IgD-negative memory B cell (primary cell): ENCODE measurements around the gene RNF126. TPM values are rescaled to one million over a fixed set of nuclear protein-coding genes. Genes with fewer than 3 reads are reported as not detected.
"Not testable (repeated sequence)": the region's sequence is repeated elsewhere in the genome, so short reads cannot be mapped to it uniquely, and the experiment has no call there.

ENCODE experiments used
- H3K27ac Mint-ChIP-seq, 3 donors: one replicate each; pipeline ENCODE4 v1.8.0; 2020 to 2022; ENCODE audit warnings: mild to moderate bottlenecking in 3 of 3, mixed read lengths in 3 of 3, moderate library complexity in 1 of 3
- H3K27me3 Mint-ChIP-seq: one replicate; pipeline ENCODE4 v1.8.0; 2021; ENCODE audit warnings: mixed read lengths
- H3K36me3 Mint-ChIP-seq: one replicate; pipeline ENCODE4 v1.8.0; 2020; ENCODE audit warnings: mild to moderate bottlenecking, mixed read lengths
- H3K4me1 Mint-ChIP-seq, 3 donors: one replicate each; pipeline ENCODE4 v1.8.0; 2020 to 2022; ENCODE audit warnings: mixed read lengths in 3 of 3, mild to moderate bottlenecking in 1 of 3
- H3K4me3 Mint-ChIP-seq, 4 donors: one replicate each; pipeline ENCODE4 v1.8.0; 2020 to 2022; ENCODE audit warnings: mild to moderate bottlenecking in 4 of 4, mixed read lengths in 4 of 4, moderate library complexity in 3 of 4
- H3K9me3 Mint-ChIP-seq, 3 donors: one replicate each; pipeline ENCODE4 v1.8.0; 2020 to 2021; ENCODE audit warnings: mixed read lengths in 3 of 3, mild to moderate bottlenecking in 1 of 3
- polyA plus RNA-seq: library from polyadenylated mRNA; unstranded; fragments of 300-500 nt; fragmentation: Illumina TruSeq; gene quantifications from one replicate; pipeline ENCODE4 v1.2.3, GENCODE V29; 2021

RNF126 gene
- polyA plus RNA-seq: 108 TPM

DNA sequence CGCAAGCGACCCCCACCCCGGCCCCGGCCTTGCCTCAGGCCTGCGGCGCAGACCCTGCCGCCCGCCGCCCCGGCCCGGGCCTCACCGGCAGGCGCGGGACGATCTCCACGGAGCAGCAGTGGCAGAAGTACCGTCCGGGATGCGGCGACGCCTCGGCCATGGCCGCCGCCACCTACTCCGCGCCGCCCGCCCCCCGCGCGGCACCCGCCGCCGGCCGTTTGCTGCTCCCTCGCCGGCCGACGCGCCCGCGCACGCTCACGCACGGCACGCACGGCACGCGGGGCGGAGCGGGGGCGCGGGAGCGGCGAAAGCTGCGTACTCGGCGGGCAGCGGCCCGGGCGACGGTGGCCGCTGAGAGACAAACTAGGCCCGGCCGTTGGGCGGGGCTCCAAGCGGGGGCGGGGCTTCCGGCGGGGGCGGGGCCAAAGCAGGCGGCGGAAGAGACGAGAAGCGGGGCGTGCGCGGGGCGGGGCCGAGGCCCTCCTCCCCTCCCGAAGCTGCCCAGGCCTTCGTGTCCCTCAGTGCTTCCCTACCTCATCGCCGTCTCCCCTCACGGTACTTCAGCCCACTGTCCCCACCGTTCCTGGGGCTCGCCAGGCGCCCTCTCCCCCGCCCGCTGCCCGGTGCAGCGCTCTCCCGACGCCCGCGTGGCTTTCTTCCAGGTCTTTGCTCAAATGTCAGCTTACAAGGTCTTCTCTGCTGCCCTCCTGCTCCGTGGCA lies at the start of gene RNF126:
TSS of gene RNF126 (minus strand) at position 253 of the 720 bp plus-strand sequence. CDS start at position 160, 93 bp downstream.
- Mint-ChIP-seq H3K27me3 (no peaks in the 10 kb centered on the region), H3K36me3 (peaks cover 6% of the 10 kb centered on the region), H3K4me3 (peak within 1 kb of the TSS; percentile 94 to 100 (median 96)), H3K27ac (peak within 1 kb of the TSS; percentile 96 to 100 (median 98)), H3K4me1 (peaks cover 12 to 23% (median 13%) of the 10 kb centered on the region in 3 donors), H3K9me3 (no peaks in the 10 kb centered on the region)

GRCh38 chr19:711254-711653 lies 48.2 kb upstream of the RNF126 start:
- H3K9me3 Mint-ChIP-seq: peaks cover 1 to 7% (median 7%) of the 10 kb centered on the region in 3 donors
- peak overlapping the region in 1 of 4 donors; percentile 20 for H3K4me3 Mint-ChIP-seq
- peaks cover 0 to 5% (median 0%) of the 10 kb centered on the region in 3 donors for H3K4me1 Mint-ChIP-seq
- peaks cover 24% of the 10 kb centered on the region for H3K27me3 Mint-ChIP-seq
- H3K36me3 Mint-ChIP-seq: no peaks in the 10 kb centered on the region
- no peak overlapping the region for H3K27ac Mint-ChIP-seq

- Mint-ChIP-seq H3K4me3 (no peak overlapping the region), H3K27me3 (peaks cover 24% of the 10 kb centered on the region), H3K4me1 (peaks cover 0 to 5% (median 0%) of the 10 kb centered on the region in 3 donors)
Measured at GRCh38 chr19:710767-711166, 47.8 kb upstream of the RNF126 start.

DNA sequence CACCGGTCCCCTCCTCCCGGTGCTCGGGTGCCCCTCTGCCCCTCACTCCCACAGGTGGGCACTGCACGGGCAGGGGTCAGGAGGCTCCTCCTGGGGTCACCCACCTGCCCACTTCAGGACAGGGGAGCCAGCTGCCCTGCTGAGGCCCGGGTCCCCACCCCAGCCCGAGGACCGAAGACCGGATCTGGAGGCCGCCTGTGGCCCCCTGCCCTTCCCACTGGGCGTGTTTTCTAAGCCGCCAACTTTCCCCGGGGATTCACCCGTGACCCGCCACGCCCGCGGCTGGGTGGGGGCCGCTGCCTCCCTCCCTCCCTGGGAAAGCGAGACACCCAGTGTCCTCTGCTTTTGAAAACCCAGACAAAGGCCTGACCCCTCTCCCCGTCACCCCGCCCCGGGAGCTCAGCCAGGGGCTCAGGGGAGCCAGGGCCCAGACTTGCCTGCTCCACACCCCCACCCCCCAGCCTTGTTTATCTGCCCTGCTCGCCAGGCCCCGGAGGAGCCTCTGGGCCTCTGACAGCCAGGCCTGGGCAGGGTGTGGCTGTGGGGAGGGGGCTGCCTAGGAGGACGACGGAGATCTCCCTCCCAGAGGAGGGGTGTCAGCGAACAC lies 47.1 kb upstream of the RNF126 start:
- no peak overlapping the region for H3K4me3 Mint-ChIP-seq

More at GRCh38 chr19:710767-711166, 47.8 kb upstream of the RNF126 start:
- peaks cover 1 to 5% (median 5%) of the 10 kb centered on the region in 3 donors for H3K9me3 Mint-ChIP-seq
- no peak overlapping the region for H3K27ac Mint-ChIP-seq
- H3K36me3 Mint-ChIP-seq: no peaks in the 10 kb centered on the region

DNA sequence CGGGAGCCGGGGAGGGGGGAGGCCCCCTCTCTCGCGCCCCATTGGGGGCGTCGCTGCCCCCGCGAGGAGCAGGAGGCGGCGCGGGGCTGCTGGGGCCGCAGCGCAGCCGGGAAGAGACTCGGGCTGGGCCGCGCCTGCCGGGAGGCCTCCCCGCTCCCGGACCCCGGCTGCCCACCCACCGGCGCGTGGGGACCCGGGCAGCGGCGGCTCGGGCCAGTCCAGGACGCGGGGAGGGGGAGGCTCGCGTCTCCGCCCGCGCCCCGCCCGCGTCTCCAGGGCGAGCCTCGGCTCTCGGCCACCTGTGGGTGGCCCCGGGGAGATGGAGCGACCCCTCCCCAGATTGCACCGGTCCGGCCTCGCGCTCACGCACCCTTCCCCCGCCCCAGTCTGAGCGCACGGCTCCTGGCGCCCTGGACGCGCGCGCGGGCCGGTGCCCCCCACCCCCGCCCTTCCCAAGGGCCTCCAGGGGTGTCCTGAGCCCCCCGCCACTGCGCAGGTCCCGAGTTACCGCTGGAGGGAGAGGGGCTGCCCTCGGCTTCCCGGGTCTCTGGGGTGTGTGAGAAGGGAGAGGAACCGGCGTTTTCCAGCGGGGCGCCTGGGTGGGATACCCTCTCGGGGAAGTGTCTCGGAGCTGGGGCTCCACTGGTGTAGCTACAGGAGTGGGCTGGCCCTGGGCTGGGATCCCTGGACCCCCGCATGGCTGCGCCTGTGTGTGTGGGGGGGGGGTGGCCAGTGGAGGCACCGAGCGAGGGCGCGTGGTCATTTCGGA lies 46.4 kb upstream of the RNF126 start:
- Mint-ChIP-seq H3K4me1 (peaks cover 0 to 5% (median 1%) of the 10 kb centered on the region in 3 donors), H3K36me3 (no peaks in the 10 kb centered on the region), H3K4me3 (no peak overlapping the region), H3K9me3 (peaks cover 0 to 2% (median 0%) of the 10 kb centered on the region in 3 donors), H3K27ac (no peak overlapping the region), H3K27me3 (peaks cover 30% of the 10 kb centered on the region)

More for the DNA sequence above, 47.1 kb upstream of the RNF126 start:
- H3K4me1 Mint-ChIP-seq: peaks cover 0 to 5% (median 1%) of the 10 kb centered on the region in 3 donors
- H3K36me3 Mint-ChIP-seq: no peaks in the 10 kb centered on the region
- H3K9me3 Mint-ChIP-seq: peaks cover 0 to 2% (median 0%) of the 10 kb centered on the region in 3 donors
- H3K27ac Mint-ChIP-seq: no peak overlapping the region
- H3K27me3 Mint-ChIP-seq: peaks cover 23% of the 10 kb centered on the region

- Mint-ChIP-seq H3K4me3 (peak within 1 kb of the TSS in 1 of 4 donors; percentile 37), H3K4me1 (peaks cover 0 to 5% (median 1%) of the 10 kb centered on the region in 3 donors), H3K36me3 (no peaks in the 10 kb centered on the region), H3K9me3 (peaks cover 0 to 2% (median 0%) of the 10 kb centered on the region in 3 donors), H3K27ac (peak within 1 kb of the TSS in 1 of 3 donors; percentile 80), H3K27me3 (peaks cover 34% of the 10 kb centered on the region)
Measured at GRCh38 chr19:708154-709143, 45.4 kb upstream of the RNF126 start, which contains the start of gene PALM. Gene PALM, plus strand, starts transcription at chr19:708935. Its CDS starts 212 bp downstream, at chr19:709147.

DNA sequence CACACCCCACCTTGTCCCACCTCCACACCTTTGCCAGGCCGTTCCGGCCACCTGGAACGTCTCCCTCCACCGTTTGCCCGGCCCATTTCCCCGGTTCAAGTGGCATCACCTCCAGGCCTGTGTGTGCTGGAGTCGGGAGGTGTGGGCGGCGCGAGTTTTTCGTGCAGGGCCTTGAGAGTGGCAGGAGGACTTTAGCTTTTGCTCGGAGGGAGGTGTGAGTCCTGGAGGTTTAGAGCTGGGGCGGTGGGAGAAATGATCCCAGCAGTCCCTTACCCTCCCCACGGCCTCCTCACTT lies 41.4 kb upstream of the RNF126 start:
- H3K4me1 Mint-ChIP-seq: peaks cover 0 to 7% (median 0%) of the 10 kb centered on the region in 3 donors
- H3K4me3 Mint-ChIP-seq: peak overlapping the region in 1 of 4 donors; percentile 63
- H3K36me3 Mint-ChIP-seq: no peaks in the 10 kb centered on the region
- H3K9me3 Mint-ChIP-seq: peaks cover 0 to 4% (median 0%) of the 10 kb centered on the region in 3 donors
- H3K27me3 Mint-ChIP-seq: peaks cover 45% of the 10 kb centered on the region
- no peak overlapping the region for H3K27ac Mint-ChIP-seq

DNA sequence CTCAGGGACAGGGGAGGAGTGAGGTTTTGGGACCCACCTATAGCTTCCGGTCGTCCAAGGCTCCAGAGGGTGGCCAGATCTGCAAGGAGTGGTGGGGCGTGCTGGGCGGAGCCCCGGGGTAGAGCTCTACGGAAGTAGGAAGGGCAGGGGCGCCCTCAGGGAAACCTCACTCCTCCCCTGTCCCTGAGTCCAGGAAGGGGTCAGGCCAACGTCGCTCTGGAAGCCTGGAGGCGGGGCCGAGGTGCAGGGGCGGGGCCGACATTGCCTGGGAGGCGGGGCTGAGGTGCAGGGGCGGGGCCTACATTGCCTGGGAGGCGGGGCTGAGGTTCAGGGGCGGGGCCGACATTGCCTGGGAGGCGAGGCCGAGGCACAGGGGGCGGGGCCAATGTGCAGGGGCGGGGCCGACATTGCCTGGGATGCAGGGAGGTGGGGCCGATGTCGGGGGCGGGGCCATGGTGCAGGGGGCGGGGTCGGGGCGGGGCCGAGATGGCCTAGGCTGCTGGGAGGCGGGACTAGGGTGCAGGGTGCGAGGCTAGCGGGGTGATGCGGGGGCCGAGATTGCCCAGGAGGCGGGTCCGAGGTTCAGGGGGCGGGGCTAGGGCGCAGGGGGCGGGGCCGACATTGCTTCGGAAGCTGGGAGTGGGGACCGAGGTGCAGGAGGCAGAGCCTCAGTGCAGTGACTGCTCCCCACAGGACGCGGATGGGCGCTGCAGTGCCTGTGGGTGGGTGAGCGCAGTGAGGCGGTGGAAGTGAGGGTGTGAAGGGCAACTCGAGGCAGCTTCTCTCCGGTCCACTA lies 40.8 kb upstream of the RNF126 start:
- peaks cover 0 to 4% (median 0%) of the 10 kb centered on the region in 3 donors for H3K9me3 Mint-ChIP-seq
- H3K4me3 Mint-ChIP-seq: peak overlapping the region in 2 of 4 donors; percentile 52
- peaks cover 45% of the 10 kb centered on the region for H3K27me3 Mint-ChIP-seq
- peaks cover 0 to 7% (median 0%) of the 10 kb centered on the region in 3 donors for H3K4me1 Mint-ChIP-seq
- H3K27ac Mint-ChIP-seq: no peak overlapping the region
- H3K36me3 Mint-ChIP-seq: no peaks in the 10 kb centered on the region

GRCh38 chr19:703329-703650 lies 40.3 kb upstream of the RNF126 start:
- Mint-ChIP-seq H3K27ac (no peak overlapping the region), H3K9me3 (peaks cover 0 to 4% (median 0%) of the 10 kb centered on the region in 3 donors), H3K4me1 (peaks cover 0 to 7% (median 0%) of the 10 kb centered on the region in 3 donors)

DNA sequence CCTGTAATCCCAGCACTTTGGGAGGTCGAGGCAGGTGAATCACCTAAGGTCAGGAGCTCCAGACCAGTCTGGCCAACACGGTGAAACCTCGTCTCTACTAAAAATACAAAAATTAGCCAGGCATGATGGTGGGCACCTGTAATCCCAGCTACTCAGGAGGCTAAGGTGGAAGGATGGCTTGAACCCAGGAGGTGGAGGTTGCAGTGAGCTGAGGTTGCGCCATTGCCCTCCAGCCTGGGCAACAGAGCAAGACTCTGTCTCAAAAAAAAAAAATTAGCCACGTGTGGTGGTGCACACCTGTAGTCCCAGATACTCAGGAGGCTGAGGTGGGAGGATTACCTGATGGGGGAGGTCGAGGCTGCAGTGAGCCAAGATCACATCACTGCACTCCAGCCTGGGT lies 39.8 kb upstream of the RNF126 start:
- H3K4me3 Mint-ChIP-seq: not testable (repeated sequence)

More at GRCh38 chr19:703329-703650, 40.3 kb upstream of the RNF126 start:
- Mint-ChIP-seq H3K4me3 (peak overlapping the region in 3 of 4 donors; percentile 52 to 55 (median 52)), H3K27me3 (peaks cover 45% of the 10 kb centered on the region), H3K36me3 (no peaks in the 10 kb centered on the region)

DNA sequence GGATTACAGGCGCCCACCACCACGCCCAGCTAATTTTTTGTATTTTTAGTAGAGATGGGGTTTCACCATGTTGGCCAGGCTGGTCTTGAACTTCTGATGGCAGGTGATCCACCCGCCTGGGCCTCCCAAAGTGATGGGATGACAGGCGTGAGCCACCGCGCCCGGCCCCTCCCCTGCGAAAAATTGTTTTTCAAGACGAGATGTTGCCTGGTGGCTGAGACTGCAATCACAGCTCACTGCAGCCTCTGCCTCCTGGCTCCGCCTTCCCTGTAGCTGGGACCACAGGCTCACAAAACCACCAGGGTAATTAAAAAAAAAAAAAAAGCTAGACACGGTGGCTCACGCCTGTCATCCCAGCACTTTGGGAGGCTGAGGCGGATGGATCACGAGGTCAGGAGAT lies 36.9 kb upstream of the RNF126 start:
- not testable (repeated sequence) for H3K4me3 Mint-ChIP-seq, H3K9me3 Mint-ChIP-seq

More for the DNA sequence above, 39.8 kb upstream of the RNF126 start:
- H3K27ac Mint-ChIP-seq, H3K36me3 Mint-ChIP-seq, H3K9me3 Mint-ChIP-seq, H3K4me1 Mint-ChIP-seq: not testable (repeated sequence)
- peaks cover 44% of the 10 kb centered on the region for H3K27me3 Mint-ChIP-seq

GRCh38 chr19:698529-698928 lies 35.5 kb upstream of the RNF126 start:
- peak overlapping the region in 1 of 4 donors; percentile 45 for H3K4me3 Mint-ChIP-seq
- H3K9me3 Mint-ChIP-seq, H3K4me1 Mint-ChIP-seq, H3K36me3 Mint-ChIP-seq, H3K27ac Mint-ChIP-seq: not testable (repeated sequence)
- H3K27me3 Mint-ChIP-seq: peaks cover 37% of the 10 kb centered on the region

More for the DNA sequence above, 36.9 kb upstream of the RNF126 start:
- not testable (repeated sequence) for H3K4me1 Mint-ChIP-seq, H3K36me3 Mint-ChIP-seq
- peaks cover 43% of the 10 kb centered on the region for H3K27me3 Mint-ChIP-seq
- peak overlapping the region in 1 of 3 donors; percentile 23 for H3K27ac Mint-ChIP-seq

DNA sequence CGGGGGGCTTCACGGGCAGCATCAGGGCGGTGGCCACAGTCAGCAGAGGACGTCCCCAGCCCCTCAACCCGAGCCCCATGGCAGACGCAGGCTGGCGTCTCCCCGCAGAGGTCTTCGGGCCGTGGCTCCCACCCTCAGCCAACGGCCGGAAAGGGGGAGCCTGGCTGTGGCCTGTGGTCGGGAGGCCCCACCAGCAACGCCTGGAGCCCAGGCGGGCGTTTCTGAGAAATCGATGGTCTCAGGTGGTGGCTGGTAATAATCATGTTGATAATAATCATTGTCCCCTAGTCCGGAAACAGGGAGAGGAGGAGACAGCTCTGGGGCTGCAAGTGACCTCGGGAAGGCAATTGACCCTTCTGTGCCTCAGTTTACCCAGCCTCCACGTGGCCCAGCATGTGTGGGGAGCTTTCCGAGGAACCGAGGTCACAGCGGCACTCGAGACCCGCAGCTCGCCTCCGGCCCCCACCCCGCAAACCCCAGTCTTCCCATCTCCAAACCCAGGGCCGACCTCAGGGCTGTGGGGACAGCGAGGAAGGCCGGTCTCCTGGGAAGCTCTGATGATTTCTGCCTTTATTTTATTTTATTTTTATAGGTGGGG lies 32.4 kb upstream of the RNF126 start, which contains the start of gene PRSS57:
TSS of gene PRSS57 (minus strand) at position 101 of the 598 bp plus-strand sequence. CDS start at position 79, 22 bp downstream.
- Mint-ChIP-seq H3K9me3 (no peaks in the 10 kb centered on the region), H3K4me3 (peak within 1 kb of the TSS in 1 of 4 donors; percentile 65), H3K4me1 (no peaks in the 10 kb centered on the region), H3K27me3 (peaks cover 19% of the 10 kb centered on the region), H3K36me3 (no peaks in the 10 kb centered on the region), H3K27ac (no peak within 1 kb of the TSS)
